K562 (cell line): Measurements from ENCODE around the gene PPAN. TPM values are rescaled to one million over a fixed set of nuclear protein-coding genes. Genes with fewer than 3 reads are reported as not detected.

Experiments used
- CSDE1 ChIP-seq, 2 experiments: fragments of 450-650 bp; IDR thresholded peaks; 2 replicates each; pipeline ENCODE4 v1.6.1; 2016; ENCODE audit warnings: mild to moderate bottlenecking in 1 of 2
- FOXA3 ChIP-seq, 2 experiments: fragments of 450-650 bp in 1 of 2; sonication (generic) in 1 of 2; formaldehyde crosslinking; IDR thresholded peaks in 1 of 2; conservative IDR thresholded peaks in 1 of 2; 2 replicates each; pipeline versions ENCODE4 v1.4.0 to v1.8.0; 2020 to 2022; ENCODE audit warnings: mild to moderate bottlenecking in 2 of 2, missing genetic modification reagents in 1 of 2
- HDAC6 ChIP-seq: IDR thresholded peaks from 2 replicates; pipeline ENCODE4 v1.6.1; 2012; ENCODE audit warnings: low read depth, mild to moderate bottlenecking, control low read depth, inconsistent platforms, low read length, moderate library complexity
- HNRNPK ChIP-seq: fragments of 200-400 bp; formaldehyde crosslinking; IDR thresholded peaks from one replicate; pipeline ENCODE4 v1.6.1; 2018; ENCODE audit warnings: mild to moderate bottlenecking, low read depth, low read length; ENCODE audit not compliant: poor library complexity, severe bottlenecking
- KDM1A ChIP-seq, 2 experiments: fragments of 450-650 bp; IDR thresholded peaks; 2 replicates each; pipeline ENCODE4 v1.6.1; 2016; ENCODE audit warnings: mild to moderate bottlenecking in 2 of 2
- KDM5B ChIP-seq: fragments of 200-600 bp; sonication (generic); IDR thresholded peaks from 2 replicates; pipeline ENCODE4 v1.6.1; 2012; ENCODE audit warnings: low read depth, mild to moderate bottlenecking, moderate library complexity, low read length, control low read depth, inconsistent platforms; ENCODE audit not compliant: insufficient replicate concordance
- MAFG ChIP-seq: fragments of 450-650 bp; conservative IDR thresholded peaks from 2 replicates; pipeline ENCODE4 v1.6.1; 2016; ENCODE audit warnings: missing genetic modification characterization, missing compliant biosample characterization
- NCOA6 ChIP-seq: fragments of 450-650 bp; IDR thresholded peaks from 2 replicates; pipeline ENCODE4 v1.6.1; 2017; ENCODE audit warnings: mild to moderate bottlenecking
- NR2C2 ChIP-seq, 2 experiments: fragments of 200-800 bp in 1 of 2; sonication (Bioruptor generic) in 1 of 2; sonication (generic) in 1 of 2; formaldehyde crosslinking in 1 of 2; IDR thresholded peaks; 2 replicates each; pipeline versions ENCODE4 v1.6.1 to v1.8.0; 2016 to 2022; ENCODE audit warnings: mild to moderate bottlenecking in 1 of 2, missing compliant biosample characterization in 1 of 2, missing genetic modification characterization in 1 of 2, missing genetic modification reagents in 1 of 2
- POLR3G ChIP-seq: IDR thresholded peaks from 2 replicates; pipeline ENCODE4 v1.6.1; 2011; ENCODE audit not compliant: insufficient read length, insufficient replicate concordance; ENCODE audit errors: extremely low read depth
- RNF2 ChIP-seq: sonication (generic); IDR thresholded peaks from 2 replicates; pipeline ENCODE4 v1.6.1; 2016
- TCF7L2 ChIP-seq: fragments of 150-350 bp; IDR thresholded peaks from 2 replicates; pipeline ENCODE4 v1.6.1; 2016; ENCODE audit warnings: low read depth, mild to moderate bottlenecking, low read length, moderate library complexity
- YY1 ChIP-seq, 3 experiments: IDR thresholded peaks; 2 replicates each; pipeline ENCODE4 v1.6.1; 2011; ENCODE audit warnings: low read length in 2 of 3, mild to moderate bottlenecking in 2 of 3, moderate library complexity in 2 of 3, borderline replicate concordance in 1 of 3, control low read depth in 1 of 3, low read depth in 1 of 3; ENCODE audit not compliant: insufficient read depth in 3 of 3, insufficient replicate concordance in 2 of 3, control insufficient read depth in 1 of 3, insufficient read length in 1 of 3; ENCODE audit errors: extremely low read depth in 1 of 3
- ZBTB7A ChIP-seq: IDR thresholded peaks from 2 replicates; pipeline ENCODE4 v1.6.1; 2011; ENCODE audit warnings: low read depth, mild to moderate bottlenecking, low read length, moderate library complexity, borderline replicate concordance; ENCODE audit not compliant: control insufficient read depth
- ZFP1 ChIP-seq: fragments of 450-650 bp; formaldehyde crosslinking; IDR thresholded peaks from 2 replicates; pipeline ENCODE4 v1.4.0; 2020; ENCODE audit warnings: mild to moderate bottlenecking, mixed read lengths
- ZFP36 ChIP-seq: fragments of 150-350 bp; IDR thresholded peaks from 2 replicates; pipeline ENCODE4 v1.6.1; 2018; ENCODE audit warnings: low read length, low read depth; ENCODE audit not compliant: partially characterized antibody
- ZFPM2 ChIP-seq: fragments of 250-450 bp; sonication (Bioruptor Pico); IDR thresholded peaks from 2 replicates; pipeline ENCODE4 v1.5.1; 2022; ENCODE audit warnings: mild to moderate bottlenecking
- ZNF124 ChIP-seq: sonication (generic); formaldehyde crosslinking; IDR thresholded peaks from 2 replicates; pipeline ENCODE4 v1.8.1; 2022; ENCODE audit warnings: missing genetic modification reagents
- ZNF507 ChIP-seq: conservative IDR thresholded peaks from 2 replicates; pipeline ENCODE4 v1.6.1; 2017; ENCODE audit warnings: missing genetic modification characterization, missing compliant biosample characterization
- ZNF780A ChIP-seq: fragments of 250-450 bp; sonication (Bioruptor Pico); IDR thresholded peaks from 2 replicates; pipeline ENCODE4 v1.5.0; 2021; ENCODE audit warnings: mild to moderate bottlenecking
- polyA plus RNA-seq, 8 experiments: library from polyadenylated mRNA; depleted of rRNA in 4 of 8; stranded (reverse) in 5 of 8; unstranded in 3 of 8; fragments of >200 nt; fragmentation: Nextera tagmentation in 2 of 8; fragmentation: Illumina TruSeq in 1 of 8; extraction: Ambion mirVana in 2 of 8; extraction: Trizol in 1 of 8; gene quantifications; 2 replicates each; pipeline versions ENCODE4 v1.2.1 to v1.2.3, GENCODE V29; 2011 to 2014; ENCODE audit warnings: inconsistent platforms in 1 of 8, missing spikeins in 1 of 8
- total RNA-seq, 7 experiments: library from RNA; depleted of rRNA in 6 of 7; stranded (reverse); fragments of >200 nt in 6 of 7; fragmentation: Illumina TruSeq in 2 of 7; extraction: Trizol in 2 of 7; gene quantifications; 2 replicates each; pipeline versions ENCODE4 v1.2.1 to v1.2.3, GENCODE V29; 2011 to 2021; ENCODE audit warnings: low replicate concordance in 1 of 7
- TF ChIP-seq, protein P1 (sequence below): sonication (generic); IDR thresholded peaks from 2 replicates; pipeline ENCODE4 v1.6.1; 2016
- TF ChIP-seq, protein P2 (sequence below): fragments of 250-450 bp; sonication (Bioruptor Pico); IDR thresholded peaks from 2 replicates; pipeline ENCODE4 v1.8.0; 2021; ENCODE audit warnings: moderate library complexity, mild to moderate bottlenecking, inconsistent platforms

Gene PPAN
- total and polyA plus RNA-seq, 9 of the 15 experiments (the other 6 are each of a cell fraction or from before 2014, with no cell fraction given) = 2.2 to 129 (median 59.1) TPM

DNA sequence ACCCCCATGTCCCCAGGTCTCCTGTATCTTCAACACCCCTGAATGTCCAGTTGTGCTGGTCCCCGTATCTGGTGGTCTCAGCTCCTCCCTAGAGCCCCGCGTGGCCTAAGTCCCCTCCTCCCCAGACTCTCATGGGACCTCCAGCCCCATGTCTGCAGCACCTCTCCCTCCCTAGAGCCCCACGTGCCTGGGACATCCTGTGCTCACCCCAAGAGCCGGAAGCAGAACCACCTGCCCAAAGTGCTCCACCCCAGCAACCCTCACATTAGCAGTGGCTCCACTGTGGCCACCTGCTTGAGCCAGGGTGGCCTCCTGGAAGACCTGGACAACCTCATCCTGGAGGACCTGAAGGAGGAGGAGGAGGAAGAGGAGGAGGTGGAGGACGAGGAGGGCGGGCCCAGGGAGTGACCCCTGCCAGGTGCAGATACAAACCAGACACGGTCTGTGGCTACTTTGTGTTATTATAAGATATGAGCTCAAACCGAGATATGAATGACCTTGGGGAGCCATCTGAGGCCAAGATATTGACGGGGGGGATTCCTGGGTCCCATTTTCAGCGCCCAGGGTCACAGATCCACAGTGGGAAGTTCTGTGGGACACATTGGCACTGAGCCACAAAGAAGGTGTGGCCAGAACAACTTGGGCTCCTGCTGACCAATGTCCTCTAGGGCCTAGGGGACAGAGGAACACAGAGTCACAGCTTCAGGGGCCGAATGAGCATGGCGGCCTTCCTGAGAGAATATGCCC lies 14.1 kb upstream of the PPAN start (continued):
- TF ChIP-seq TCF7L2 = no peak
- no peak for TF ChIP-seq MAFG (tag)
- TF ChIP-seq FOXA3 (CRISPR knock-in tag; conservative IDR thresholded peaks at IDR 0.05 in 1 of 2, IDR thresholded peaks at IDR 0.05 in 1 of 2) = no peak
- no peak for TF ChIP-seq NR2C2 (CRISPR knock-in tag; IDR thresholded peaks at IDR 0.05)
- TF ChIP-seq NR2C2 (tag; IDR thresholded peaks at IDR 0.05) = no peak
- peak; percentile 60 for TF ChIP-seq ZFP36
- 0 out of 2 replicates have a peak, but pooled peaks have one; percentile 30 for TF ChIP-seq ZBTB7A
- no peak for TF ChIP-seq HDAC6
- TF ChIP-seq, protein P1, sequence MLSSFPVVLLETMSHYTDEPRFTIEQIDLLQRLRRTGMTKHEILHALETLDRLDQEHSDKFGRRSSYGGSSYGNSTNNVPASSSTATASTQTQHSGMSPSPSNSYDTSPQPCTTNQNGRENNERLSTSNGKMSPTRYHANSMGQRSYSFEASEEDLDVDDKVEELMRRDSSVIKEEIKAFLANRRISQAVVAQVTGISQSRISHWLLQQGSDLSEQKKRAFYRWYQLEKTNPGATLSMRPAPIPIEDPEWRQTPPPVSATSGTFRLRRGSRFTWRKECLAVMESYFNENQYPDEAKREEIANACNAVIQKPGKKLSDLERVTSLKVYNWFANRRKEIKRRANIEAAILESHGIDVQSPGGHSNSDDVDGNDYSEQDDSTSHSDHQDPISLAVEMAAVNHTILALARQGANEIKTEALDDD = no peak
- no peak for TF ChIP-seq NCOA6
- TF ChIP-seq ZNF124 (CRISPR knock-in tag) = no peak
- TF ChIP-seq, protein P2, sequence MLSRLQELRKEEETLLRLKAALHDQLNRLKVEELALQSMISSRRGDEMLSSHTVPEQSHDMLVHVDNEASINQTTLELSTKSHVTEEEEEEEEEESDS = no peak
- no peak for TF ChIP-seq ZNF507 (tag)
- TF ChIP-seq ZNF780A (CRISPR knock-in tag) = no peak
- no peak for TF ChIP-seq ZFP1
- no peak for TF ChIP-seq HNRNPK
- no peak for TF ChIP-seq RNF2
- no peak for TF ChIP-seq CSDE1 (IDR thresholded peaks at IDR 0.05)
- TF ChIP-seq ZFPM2 (CRISPR knock-in tag) = no peak
- TF ChIP-seq YY1 (IDR thresholded peaks at IDR 0.05; ENCODE audit: borderline replicate concordance in 1 of 3, control insufficient read depth in 1 of 3, extremely low read depth in 1 of 3, insufficient read depth in 3 of 3, insufficient read length in 1 of 3, insufficient replicate concordance in 2 of 3, low read depth in 1 of 3, low read length in 2 of 3) = peak in 1 of 3 experiments; percentile 51
- TF ChIP-seq KDM1A (IDR thresholded peaks at IDR 0.05) = 0 out of 4 replicates have a peak, but pooled peaks of 1 of the 2 experiments have one; percentile 11
- no peak for TF ChIP-seq POLR3G
- TF ChIP-seq KDM5B = no peak
